Bronchial epithelial cell (primary cell): Measurements from ENCODE around the gene ATG4B. TPM values are rescaled to one million over a fixed set of nuclear protein-coding genes. Genes with fewer than 3 reads are reported as not detected.

ENCODE experiments used
- DNase-seq: peaks from one replicate; pipeline ENCODE4 v3.0.0-alpha.2; 2010; ENCODE audit warnings: low read depth
- FAIRE-seq: peaks from 2 replicates; lab custom pipeline; 2011; peaks lifted over from hg19 to GRCh38; lab: Jason Lieb, UNC
- H3K27me3 ChIP-seq: 2 replicates; pipeline ENCODE4 v1.5.1; 2011; ENCODE audit warnings: low read length; ENCODE audit not compliant: control insufficient read depth, insufficient read depth
- H3K36me3 ChIP-seq: 2 replicates; pipeline ENCODE4 v1.5.1; 2011; ENCODE audit warnings: low read length; ENCODE audit not compliant: control insufficient read depth, insufficient read depth
- H3K4me3 ChIP-seq: 2 replicates; pipeline ENCODE4 v1.5.1; 2011; ENCODE audit warnings: mild to moderate bottlenecking, low read depth, low read length, control low read depth
- total RNA-seq: library from RNA; depleted of rRNA; stranded (reverse); fragments of >200 nt; gene quantifications from 2 replicates; pipeline ENCODE4 v1.2.1, GENCODE V29; 2014
- TF ChIP-seq, protein P1 (sequence below): IDR thresholded peaks from 2 replicates; pipeline ENCODE4 v1.5.1; 2011; ENCODE audit warnings: mild to moderate bottlenecking, moderate library complexity, low read length, control low read depth, inconsistent platforms; ENCODE audit not compliant: insufficient read depth, severe bottlenecking

ATG4B gene
- total RNA-seq, 1 donor from 2014 or later = 51.3 TPM

DNA sequence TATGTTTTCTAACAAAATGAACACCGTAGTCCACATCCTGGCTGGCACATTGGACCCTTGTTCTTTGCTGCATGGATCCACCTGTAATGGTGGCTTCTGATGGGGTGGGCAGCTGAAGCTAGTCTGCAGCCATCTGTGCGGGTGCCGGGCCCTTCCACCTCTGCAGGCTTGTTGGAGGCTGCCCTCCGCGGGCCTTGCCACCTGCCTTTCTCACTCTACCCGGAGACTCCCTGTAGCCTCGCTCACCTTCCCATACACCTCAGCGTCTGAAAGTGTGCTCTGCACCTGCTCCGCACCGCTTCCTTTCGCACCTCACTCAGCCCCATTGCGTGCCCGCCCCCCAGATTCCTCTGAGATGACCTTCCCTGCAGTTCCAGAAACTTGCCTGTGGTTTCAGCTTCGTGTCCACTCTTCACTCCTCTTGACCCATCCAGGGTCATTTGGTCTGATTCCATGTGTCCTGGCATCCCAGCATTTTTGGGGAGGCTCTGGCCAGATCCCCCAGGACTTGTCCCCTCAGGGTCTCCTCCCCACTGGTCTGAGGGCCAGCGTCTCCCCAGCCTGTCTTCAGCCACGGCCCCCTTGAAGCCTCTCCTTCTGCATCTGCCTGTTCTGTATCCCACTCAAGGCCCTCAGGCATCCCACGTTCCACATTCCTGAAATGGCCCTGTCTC lies 18.2 kb downstream of the ATG4B start:
- H3K27me3 ChIP-seq = no peaks in the 10 kb centered on the region
- peaks cover 39% of the 10 kb centered on the region for H3K36me3 ChIP-seq
- H3K4me3 ChIP-seq = no peak overlapping the region
- TF ChIP-seq, protein P1, sequence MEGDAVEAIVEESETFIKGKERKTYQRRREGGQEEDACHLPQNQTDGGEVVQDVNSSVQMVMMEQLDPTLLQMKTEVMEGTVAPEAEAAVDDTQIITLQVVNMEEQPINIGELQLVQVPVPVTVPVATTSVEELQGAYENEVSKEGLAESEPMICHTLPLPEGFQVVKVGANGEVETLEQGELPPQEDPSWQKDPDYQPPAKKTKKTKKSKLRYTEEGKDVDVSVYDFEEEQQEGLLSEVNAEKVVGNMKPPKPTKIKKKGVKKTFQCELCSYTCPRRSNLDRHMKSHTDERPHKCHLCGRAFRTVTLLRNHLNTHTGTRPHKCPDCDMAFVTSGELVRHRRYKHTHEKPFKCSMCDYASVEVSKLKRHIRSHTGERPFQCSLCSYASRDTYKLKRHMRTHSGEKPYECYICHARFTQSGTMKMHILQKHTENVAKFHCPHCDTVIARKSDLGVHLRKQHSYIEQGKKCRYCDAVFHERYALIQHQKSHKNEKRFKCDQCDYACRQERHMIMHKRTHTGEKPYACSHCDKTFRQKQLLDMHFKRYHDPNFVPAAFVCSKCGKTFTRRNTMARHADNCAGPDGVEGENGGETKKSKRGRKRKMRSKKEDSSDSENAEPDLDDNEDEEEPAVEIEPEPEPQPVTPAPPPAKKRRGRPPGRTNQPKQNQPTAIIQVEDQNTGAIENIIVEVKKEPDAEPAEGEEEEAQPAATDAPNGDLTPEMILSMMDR = no peak
- no peak for DNase-seq
- no peak for FAIRE-seq

DNA sequence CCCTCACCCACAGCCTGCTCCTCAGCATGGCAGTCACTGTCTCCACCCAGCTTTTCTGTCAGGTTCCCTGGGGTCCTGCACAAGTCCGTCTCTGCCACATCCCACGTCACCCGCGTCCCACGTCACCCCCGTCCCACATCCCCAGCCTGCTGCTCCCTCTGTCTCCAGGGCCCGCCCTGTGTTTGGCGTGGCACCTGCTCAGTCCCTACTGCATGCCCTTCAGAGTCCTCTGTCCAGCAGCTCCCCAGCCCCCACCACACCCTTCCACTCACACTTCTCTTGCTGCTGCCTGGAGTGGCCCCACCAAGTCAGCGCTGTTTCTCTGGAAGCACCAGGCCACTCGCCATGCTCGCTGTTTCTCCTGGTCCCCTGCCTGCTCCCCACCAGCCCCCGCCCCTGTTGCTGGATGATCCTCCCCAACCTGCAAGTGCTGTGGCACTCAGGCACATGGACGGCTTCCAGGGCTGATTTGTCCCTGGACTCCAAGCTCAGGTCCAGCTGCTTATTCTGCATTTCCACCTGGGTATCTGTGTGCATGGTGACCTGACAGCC lies 18.8 kb downstream of the ATG4B start:
- Histone ChIP-seq H3K36me3 (peaks cover 39% of the 10 kb centered on the region), H3K4me3 (no peak overlapping the region), H3K27me3 (no peaks in the 10 kb centered on the region)
- DNase-seq = no peak
- TF ChIP-seq, protein P1 = no peak
- FAIRE-seq = peak; percentile 47

DNA sequence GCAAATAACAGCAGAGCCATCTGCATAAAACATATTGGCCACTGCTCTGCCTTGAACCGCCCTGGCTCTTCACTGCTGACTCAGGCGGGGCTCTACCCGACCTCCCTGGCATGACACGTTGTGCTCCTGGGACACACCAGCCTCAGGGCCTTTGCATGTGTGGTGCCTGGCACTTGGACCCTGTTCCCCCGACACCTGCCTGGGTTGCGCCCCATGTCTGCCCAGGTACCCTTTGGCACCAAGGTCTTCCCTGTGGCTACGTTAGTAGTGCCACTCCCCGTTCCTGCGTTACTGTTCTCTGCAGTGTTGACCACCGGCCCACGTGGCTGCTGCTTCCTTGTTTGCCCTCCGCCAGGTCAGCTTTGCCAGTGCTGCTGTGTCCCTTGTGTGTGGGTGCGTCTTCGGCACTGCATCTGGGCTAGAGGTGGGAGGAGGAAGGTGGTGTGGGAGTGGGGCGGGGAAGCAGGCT lies 20.3 kb downstream of the ATG4B start:
- Histone ChIP-seq H3K4me3 (no peak overlapping the region), H3K36me3 (peaks cover 33% of the 10 kb centered on the region), H3K27me3 (no peaks in the 10 kb centered on the region)
- FAIRE-seq = no peak
- TF ChIP-seq, protein P1 = no peak
- DNase-seq = no peak

DNA sequence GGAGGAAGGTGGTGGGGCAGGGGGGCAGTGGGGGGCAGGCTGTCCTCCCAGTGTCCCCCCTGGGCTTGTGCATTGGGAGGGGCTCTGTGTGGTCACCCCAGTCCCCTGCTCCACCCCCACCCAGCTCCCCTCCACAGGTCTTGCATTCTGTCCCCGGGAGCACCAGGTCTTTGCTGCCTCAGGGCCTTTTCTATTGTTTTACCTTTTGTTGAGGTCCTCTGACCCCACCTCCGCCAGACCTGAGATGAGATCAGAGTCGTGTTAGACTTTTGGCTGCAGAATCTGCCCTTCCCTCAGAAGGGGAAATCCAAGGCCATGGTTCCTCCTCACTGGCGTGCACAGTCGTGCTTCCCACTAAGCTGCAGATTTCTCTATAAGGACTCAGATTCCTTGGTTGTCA lies 20.8 kb downstream of the ATG4B start:
- FAIRE-seq (no peak), DNase-seq (no peak)
- no peaks in the 10 kb centered on the region for H3K27me3 ChIP-seq
- TF ChIP-seq, protein P1 = no peak
- H3K4me3 ChIP-seq = no peak overlapping the region
- H3K36me3 ChIP-seq = peaks cover 29% of the 10 kb centered on the region

DNA sequence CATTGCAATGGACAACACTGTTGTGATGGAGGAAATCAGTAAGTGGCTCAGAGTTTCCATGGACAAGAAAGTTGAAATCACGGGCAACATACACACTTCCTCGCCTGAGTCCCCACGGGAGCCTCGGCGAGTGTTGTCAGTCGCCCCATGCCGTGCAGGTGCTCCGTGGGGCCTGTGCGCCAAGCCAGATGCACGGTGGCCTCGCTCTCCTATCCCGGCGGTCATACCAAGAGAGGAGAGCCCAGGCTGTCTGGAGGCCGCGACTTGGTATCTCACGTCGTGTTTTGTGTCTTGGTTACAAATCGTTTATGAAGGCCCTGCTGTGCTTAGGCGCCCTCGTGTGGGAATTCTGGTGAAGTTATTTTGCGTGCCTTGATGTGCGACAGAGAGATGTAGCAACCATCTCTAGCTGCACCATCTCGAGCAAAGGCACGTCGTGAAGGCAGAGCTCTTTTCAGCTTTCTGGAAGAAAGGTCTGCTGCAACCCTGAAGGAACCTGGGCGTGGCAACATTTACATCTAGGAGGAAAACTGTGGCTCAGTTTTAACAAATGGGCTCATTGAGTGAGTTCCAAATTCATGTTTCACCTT lies 21.8 kb downstream of the ATG4B start:
- no peaks in the 10 kb centered on the region for H3K27me3 ChIP-seq
- TF ChIP-seq, protein P1 = peak; percentile 81
- peak; percentile 64 for FAIRE-seq
- H3K4me3 ChIP-seq = no peak overlapping the region
- peaks cover 26% of the 10 kb centered on the region for H3K36me3 ChIP-seq
- peak; percentile 57 for DNase-seq
